Ecto neural progenitor cell (in vitro differentiated cells): Measurements from ENCODE around the gene GCK.

Experiments used
- DNase-seq: peaks from one replicate; pipeline ENCODE4 v3.0.0-alpha.2; 2018; ENCODE audit warnings: low spot score

Gene GCK

DNA sequence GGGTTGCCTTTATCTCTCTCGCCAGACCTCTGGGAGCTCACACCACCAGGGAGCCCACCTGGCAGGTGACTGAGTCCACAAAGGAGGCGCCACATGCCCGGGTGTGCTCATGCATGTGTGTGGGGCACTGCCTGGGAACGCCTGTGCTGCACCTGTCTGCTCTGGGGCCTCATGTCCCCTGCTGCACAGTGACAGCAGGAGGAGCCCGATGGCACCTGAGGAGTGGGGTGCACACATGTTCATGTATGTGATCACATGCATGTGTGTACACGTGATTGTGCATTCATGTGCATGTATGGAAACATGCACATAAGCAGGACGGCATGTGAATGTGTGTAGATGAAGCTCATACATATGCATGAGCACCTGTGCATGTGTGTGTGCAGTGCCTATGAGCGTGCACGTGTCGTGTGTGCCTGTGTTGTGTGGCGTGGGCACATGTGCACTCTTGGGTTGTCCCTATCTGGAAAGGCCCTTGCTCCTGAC, 33.6 kb upstream of the GCK start:
- DNase-seq = no peak

DNA sequence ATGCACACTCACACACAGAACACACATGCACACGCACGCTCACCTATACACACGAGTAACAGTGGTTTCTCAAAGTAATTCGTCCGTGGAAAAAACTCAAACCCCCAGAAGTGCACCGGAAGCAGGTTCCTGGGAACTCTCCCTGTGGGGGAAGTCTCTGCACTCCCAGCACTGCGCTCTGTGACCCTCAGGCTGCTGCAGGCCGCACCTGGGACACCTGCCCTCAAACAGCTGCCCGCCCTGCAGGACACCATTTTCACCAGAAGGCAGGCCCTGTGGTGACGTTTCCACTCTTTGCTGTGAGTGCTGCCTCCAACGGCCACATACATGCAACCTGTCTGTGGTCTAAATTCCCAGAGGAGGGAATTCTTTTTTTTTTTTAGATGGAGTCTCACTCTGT, 32.8 kb upstream of the GCK start:
- no peak for DNase-seq

DNA sequence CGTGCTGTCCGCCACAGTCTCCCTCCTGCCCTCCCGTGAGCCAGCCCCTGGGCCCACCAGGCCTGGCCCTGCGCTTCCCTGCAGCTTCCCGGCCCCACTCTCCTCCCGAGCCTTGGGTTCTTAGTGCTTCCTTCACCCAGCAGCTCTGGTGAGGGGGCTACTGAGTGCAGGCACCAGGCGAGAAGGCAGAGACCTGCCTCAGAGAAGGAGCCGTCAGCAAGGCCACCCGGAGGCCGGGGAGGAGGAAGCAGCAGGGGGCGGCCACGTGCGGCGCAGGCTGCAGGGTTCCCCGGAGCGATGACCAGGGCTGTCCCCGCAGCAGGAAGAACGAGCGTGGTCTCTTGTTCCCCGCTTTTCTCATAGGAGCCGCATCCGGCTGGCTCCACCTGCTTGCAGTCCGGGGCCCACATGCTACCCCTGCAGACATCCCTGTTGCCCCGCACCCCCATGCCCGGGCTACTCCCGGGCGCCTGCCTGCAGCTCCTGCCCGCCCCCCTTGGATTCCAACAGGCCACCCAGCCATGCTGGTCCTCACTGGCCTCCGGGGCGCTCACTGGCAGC, 32.1 kb upstream of the GCK start:
- no peak for DNase-seq

DNA sequence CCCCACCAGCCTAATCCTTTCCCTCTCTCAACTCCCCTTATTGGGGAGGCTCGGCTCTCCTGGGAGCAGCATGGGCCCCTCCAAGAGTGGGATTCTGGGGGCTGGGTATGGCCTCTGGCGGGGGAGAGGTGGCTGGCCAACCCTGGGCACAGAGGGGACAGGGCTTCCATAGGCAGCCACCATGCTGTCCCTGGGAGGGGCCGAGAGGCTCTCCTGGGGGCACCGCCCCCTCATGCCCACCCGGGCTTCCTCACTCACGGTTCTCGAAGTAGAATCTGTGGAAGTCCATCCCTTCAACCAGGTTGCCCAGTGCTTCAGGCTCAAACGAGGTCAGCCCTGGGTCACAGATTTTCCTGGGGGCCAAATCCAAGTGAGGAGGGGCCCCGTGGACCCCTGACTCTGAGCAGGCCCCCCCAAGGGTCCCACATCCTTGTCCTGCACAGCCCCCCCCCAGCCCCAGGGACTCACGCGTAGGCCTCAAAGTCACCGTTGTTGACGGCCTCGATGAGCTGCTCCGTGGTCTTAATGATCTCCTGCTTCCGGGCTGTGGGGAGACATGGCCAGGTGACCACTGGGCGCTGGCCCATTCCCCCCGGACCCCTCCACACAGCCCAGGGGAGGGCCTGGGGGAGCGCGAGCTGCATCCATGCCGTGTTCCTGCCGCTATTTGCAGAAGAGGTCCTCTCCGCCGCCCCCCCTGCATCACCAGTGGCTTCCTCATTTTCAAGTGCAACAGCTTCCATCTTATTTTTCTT, 31.3 kb upstream of the GCK start:
- DNase-seq = no peak

DNA sequence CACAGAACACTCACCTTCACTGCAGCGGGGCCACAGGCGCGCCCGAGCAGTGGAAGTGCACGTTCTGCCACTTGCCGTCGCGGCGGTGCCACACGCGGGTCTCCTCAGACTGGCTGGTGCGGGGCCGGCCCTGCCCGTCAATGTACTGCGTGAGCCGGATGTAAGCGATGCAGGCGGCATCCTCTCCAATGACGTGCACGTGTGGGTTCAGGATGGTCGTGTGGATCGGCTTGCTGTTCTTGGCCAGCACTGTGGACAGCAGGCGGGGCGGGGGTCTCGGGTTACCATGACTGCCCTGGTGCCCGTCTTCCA, 30.8 kb upstream of the GCK start:
- DNase-seq = no peak

DNA sequence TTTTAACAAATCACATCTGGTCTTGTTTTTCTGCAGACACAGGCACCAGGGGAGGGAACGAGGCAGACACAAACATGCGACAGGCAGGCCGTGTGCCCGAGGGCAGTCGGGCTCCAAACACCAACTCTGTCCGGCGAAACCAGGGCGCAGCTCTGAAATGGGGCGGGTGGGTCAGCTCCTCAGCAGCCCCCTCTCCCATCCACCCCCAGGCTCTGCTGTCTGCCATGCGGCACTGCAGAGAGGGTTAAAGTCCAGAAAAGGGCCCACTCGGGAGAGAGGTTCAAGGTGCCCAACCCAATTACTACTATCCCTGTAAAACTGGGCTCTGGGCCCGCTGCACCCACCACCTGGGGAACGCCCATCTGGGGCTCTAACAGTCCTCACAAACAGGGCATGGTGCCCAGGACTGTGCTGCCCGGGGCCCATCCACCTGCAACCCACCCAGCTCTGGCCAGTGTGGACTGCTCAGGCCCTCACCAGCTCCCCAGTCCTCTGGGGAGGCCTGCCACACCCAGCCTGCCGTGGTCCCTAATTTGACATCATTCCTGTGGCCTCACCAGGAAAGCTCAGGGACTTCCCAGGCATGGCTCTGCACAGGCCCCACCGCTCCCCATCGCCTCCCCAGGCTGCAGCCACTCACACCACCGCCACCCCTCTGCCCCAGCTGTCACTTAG, 30.3 kb upstream of the GCK start:
- no peak for DNase-seq

DNA sequence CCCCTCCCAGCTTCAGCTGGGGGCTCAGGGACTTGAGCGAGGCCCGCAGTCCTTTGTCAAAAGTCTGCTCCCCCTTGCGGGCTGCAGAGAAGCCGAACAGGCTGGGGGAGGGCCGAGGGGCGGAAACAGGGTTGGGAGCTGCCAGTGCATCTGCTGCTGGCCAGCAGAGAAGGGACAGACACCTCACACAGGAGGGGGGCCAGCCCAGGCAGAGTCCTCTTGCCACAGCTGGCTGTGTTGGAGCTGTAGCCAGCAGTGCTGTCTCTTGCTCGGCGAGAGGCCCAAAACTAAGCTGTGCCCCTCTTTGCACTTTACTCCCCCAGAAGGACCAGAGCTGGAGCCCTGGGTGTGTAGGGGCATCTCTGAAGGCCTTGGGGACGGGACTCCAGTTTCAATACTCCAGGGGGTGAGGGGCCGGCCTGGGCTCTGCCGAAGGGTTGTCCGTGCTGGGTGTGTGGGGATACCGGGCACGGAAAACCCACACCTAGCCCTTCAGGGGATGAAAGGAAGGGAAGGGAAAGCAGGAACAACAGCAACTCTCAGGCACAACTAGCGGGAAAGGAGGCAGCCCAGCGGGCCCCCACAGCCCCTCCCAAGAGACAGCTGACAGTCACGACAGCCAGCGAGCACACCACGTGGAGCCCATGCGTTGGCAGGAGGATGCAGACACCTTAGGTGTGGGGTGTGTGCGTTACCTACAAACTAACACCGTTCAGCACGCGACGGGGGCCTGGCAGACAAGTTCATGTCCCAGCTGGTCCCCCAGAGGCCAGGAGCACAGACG, 29.4 kb upstream of the GCK start:
- peak; percentile 86 for DNase-seq

DNA sequence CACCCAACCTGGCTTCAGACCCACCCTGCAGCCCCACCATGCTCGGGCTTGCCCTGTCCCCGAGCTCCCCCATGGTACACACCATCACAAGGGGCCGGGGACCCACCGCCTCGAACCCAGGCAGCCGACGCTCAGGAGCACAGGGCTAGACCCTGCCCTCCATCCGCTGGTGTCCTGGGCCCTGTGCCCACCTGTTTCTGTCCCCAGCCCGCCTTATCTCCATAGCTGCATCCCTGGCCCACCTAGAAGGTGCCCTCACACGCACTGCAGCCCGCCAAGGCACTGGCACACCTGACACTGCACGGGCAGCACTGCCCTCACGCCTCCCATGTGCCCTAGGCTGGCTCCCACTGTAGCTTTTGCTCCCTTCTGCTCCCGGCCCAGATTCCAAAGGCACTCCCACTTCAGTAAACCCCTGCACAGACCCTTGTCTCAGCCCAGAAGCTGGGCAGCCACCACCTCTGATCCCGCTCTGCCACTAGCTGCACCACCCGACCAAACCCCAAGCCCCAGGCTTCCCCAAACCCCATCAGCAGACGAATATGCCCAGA, 28.7 kb upstream of the GCK start:
- no peak for DNase-seq

DNA sequence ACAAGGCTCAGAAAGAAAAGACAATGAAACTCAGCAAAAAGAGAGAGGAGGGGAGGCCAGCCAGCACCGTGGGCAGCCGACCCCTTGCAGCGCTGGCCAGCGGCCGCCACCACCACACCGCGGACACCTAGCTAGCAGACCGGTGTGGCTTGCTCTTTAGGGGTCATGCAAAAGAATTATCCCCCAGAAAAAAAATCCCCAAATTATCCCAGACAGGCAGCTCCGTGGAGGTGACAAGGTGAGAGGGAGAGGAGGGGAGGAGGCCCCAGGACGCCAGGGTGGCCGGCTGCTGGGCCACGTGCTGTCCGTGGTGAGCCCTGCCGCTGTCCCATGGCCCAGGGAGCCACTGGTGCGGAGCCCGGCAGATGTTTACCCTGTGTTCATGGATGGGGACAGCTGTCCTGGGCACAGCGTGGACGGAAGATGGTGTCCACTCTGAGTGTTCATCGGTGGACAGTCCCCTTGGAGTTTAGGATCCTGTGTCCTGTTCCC, 28.0 kb upstream of the GCK start:
- no peak for DNase-seq

DNA sequence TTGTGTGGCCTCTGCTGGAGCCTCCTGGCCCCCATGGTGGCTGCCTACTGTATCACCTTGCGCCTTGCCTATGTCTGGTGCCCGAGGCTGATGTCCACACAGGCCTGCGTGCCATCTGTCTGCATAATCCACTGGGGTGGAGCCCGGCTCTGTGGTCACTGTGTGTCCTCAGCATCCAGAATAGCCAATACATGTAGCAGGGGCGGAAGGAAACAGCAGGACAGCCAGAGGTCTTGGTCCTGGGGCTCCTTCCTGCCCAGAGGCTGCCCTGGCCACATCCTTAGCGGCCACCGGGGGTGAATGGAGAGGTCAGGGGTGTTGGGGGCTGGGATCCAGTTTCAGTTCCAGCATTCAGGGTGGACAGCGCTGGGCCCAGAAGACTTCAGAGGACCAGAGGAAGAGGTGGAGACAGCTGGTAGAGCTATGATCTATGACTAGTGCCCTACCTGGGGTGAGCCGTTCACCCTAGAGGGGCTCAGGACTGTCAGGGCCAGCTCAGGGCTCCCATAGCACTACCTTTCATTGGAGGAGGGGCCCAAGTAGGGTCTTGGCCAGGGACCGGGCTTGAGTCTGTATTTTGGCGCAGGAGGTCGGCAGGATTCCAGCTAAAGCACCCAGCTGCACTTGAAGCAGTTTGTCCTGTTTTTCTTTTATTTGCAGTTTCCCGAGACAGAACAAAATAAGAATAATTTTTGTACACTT, 27.4 kb upstream of the GCK start:
- peak; percentile 48 for DNase-seq

DNA sequence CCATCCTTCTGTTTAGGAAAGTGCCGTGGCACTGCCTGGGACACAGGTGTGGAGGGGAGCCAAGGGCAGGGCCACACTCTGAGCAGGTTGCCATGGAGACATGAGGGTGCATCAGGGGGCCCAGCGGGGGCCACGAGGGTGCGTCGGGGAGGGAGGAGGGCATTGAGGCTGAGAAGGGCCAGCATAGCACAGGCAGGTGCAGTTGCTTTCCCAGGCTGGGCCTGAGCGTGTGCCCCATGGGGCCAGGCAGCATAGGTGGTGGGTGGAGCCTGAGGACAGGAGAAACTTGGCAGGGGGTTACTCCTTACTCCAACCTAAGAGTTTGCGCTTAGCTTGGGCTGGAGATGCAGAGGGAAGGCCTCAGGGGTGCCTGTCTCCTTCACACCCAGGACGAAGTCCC, 26.8 kb upstream of the GCK start:
- no peak for DNase-seq

DNA sequence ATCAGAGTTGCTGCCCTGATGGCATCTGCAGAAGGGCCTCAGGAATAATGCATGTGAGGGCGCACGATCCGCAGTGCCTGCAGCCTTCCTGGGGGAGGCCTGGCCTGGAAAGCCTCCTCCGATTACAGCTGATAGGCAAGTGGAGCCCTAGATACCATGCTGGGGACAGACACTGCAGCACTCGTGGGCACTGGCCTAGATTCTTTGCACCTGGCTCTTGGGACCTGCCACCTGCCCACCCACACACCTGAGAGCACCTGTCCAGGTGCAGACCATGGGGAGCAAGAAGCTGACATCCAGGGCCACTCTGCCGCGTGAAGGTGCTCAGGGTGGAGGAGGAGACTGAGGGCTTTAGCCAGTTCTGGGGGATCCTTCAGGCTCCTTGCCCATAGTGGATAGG, 26.3 kb upstream of the GCK start:
- DNase-seq = no peak

DNA sequence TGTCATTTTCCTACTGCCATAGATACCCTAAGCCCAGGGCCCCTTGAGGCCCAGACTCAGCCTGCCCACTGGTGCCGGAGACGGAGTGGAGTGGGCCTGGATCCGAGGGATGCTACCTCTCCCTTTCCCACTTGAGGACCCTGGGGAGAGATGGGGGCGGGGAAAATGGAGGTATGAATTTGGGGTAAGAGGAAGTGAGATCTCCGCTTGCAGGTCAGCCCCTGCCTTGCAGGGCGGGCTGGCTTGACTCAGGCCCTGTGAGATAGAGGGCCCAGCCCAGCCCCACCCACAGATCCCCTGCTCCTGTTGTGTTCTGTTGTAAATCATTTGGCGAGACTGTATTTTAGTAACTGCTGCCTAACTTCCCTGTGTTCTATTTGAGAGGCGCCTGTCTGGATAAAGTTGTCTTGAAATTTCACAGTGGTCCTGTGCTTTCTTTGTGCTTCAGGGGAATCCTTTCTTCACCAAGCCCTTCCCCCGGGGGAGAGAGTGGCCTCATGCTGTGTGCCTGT, 24.7 kb upstream of the GCK start:
- no peak for DNase-seq

DNA sequence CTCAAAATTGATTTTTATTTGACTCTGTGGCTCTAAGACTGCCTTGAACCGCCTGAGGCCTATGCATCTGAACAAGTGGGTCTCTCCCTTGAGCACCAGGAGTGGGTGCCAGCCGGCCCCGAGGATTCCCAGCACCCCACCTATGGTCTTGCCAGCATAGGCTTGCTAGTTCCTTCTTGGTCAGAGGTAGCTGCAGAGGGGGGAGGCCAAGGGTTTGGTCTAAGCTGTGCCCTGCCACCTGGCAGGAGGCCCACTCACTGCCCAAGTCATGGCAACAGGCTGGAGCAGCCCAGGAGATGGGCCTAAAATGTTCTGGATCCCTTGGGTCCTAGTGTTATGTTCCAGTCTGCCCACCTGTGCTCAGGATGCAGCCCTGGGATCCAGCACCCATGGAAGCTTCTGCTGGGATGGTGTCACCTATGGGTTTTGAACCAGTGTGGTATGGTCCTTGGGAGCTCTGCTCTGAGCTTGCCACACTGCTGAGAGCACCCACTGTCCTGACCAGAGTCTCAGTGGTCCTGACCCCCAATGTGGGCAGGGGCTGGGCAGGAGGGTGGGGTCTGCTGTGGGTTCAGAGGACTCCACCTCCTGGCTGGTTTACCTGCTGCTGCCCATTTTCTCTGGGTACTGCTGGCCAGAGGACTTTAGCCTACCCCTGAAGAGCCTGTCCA, 24.1 kb upstream of the GCK start:
- DNase-seq = no peak

DNA sequence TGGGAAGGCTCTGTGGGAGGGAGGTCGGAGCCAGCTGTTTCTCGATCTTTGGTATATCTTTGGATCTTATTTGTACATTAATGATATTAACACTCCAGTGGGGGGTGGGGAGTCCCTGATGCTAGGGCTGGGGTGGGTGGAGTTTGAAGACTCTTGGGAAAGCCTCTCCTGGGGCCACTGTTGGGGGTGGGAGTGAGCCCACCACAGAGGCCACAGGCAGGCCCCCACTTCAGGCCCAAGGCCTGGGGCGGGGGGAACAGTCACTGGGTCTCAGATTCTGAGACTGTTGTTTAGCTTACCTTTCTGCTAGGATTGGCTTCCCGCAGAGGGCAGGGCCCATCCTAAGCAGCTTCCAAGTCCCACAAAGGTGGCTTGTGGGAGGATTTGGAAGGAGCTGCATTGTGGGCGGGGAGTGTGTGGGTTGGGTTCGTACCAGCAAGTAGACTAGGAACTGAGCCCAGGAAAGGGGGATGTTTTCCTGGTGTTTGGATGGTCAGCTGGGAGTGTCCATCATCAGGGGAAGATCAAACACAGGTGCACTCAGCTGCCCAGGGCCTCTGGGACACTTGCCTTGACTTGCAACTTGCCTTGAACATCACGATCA, 23.4 kb upstream of the GCK start:
- no peak for DNase-seq

DNA sequence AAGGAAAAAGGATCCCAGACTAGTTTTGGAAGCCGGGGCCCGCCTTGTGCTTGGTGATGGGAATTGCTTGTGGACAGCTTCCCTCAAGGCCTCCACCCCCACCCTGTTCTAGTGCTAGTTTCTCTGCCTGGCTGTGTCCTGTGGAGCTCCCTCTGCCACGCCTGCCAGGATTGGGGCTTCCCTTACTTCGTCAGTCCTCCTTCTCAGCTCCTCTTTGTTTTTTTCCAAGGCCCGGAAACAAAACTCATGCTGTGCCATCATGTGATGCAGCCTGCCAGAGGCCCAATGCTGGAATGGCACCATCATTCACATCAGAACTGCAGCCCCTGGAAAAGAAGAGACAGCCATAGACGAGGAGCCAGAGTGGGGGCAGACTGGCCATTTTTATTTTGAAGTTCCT, 22.8 kb upstream of the GCK start:
- no peak for DNase-seq

DNA sequence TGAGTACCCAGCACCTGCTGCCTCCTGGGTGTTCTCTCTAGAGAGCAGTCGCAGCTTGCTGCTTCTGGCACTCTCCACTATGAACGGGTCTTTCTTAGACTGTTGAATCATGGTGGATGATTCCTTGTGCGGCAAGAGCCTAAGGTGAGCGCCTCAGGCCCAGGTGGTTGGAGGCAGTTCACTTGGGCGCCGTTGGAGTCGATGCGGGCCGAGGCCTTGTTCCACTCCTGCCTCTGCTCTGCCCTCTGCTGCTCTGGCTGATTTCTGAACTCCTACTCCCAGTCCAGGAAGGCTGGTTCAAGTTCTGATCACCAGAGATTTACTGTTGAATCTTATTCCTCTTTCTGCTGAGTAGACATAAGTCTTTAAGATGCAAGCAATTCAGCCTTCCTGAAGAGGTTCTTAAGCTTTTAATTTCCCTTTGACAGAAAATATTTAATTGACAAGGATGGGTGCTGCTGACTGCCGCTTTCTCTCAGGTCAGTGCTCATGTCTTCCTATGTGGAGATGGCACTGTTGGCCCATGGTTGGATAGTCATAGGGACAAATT, 22.0 kb upstream of the GCK start:
- DNase-seq = no peak

DNA sequence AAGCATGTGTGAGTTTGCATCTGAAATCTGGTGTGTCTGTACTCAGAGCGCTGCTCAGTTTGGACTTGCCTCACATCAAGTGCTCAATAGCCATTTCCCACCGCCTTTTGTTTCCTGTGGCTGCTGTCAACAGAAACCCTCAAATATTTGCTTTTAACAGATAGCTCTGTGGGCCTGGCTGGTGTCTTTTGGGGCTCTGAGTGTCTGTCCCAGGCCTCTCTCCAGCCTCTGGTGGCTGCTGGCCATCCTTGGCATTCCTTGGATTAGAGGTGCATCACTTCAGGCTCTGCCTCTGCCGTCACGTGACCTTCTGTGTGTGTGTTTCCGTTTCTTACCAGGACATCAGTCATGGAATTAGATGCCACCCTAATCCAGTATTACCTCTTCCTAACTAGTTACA, 20.9 kb upstream of the GCK start:
- DNase-seq = no peak

DNA sequence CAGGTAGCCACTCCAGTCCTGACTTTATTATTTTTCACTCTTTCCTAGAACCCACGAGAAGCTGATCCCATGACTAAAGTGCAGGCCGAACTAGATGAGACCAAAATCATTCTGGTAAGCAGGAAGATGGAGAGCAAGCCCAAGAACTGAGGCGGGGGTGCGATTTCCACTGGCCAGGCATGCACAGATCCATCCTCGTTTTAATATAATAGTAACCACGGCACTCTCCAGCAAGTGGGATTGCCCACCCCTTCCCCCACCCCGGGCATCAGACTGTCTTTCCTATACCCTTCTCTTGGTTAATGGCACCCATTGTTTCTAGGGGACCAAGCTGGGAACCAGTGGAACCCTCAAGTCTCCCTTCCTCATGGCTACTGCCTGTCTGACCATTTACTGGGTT, 18.8 kb upstream of the GCK start:
- no peak for DNase-seq

DNA sequence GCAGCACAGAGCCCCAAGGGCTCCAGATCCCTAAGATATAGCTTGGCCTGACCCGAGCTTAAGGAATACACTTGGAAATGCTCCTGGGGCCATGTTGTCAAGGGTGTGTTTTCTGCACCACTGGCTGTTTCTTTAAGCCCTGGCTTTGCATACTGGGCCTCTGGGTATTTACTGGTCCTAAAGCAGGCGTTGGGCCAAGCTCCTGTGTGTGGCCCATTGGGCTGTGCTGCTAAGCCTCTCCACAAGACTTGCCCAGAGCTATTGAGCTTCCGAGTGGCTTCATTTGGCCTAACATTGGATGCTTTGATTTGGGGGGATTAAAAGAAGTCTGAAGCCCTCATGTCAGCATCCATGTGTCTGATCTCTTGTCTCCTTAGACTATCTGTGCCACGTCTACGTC, 16.8 kb upstream of the GCK start:
- DNase-seq = no peak
